ENCODE data around the gene NPC1. TPM values are rescaled to one million over a fixed set of nuclear protein-coding genes. Genes with fewer than 3 reads are reported as not detected.

NPC1 gene
- total and polyA plus RNA-seq, 2 of the 8 experiments (the other 6 are each of a cell fraction or from before 2014, with no cell fraction given): 34.1 to 39.5 TPM

DNA sequence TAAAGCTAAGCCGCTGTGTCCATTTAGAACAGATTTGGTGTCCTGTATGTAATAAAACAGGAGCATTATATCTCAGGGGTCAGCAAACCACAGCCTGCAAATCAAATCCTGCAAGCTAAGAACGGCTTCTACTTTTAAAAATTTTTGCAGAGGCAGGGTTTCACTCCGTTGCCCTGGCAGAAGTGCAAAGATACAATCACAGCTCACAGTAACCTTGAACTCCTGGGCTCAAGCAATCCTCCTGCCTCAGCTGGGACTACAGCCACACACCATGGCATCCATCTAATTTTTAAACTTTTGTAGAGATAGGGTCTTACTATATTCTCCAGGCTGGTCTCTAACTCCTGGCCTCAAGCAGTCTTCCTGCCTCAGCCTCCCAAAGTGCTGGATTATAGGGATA is 28.6 kb upstream of the NPC1 start:
- no peaks in the 10 kb centered on the region for H3K79me2 ChIP-seq (ENCODE audit: control insufficient read depth in 1 of 2, insufficient read depth in 2 of 2, low read length in 2 of 2)
- no peak overlapping the region for H2AFZ ChIP-seq (ENCODE audit: low read length)
- POLR2A ChIA-PET (ENCODE audit: partially characterized antibody): interaction anchor here (0.9 kb wide), 1 partner anchor 590 kb away, joined by 4 read pairs; no protein-coding TSS in a partner anchor
- H4K5ac ChIP-seq (ENCODE audit: insufficient read length, low read depth, low read length): no peak overlapping the region
- H3K4me3 ChIP-seq (ENCODE audit: extremely low read depth in 1 of 4, insufficient read depth in 2 of 4, low read depth in 3 of 4, low read length in 4 of 4): no peak overlapping the region
- no peak overlapping the region for H3K56ac ChIP-seq (replicated peaks; ENCODE audit: insufficient read length, low read depth, low read length)
- H3K9ac ChIP-seq (replicated peaks in 1 of 4; ENCODE audit: extremely low read depth in 1 of 4, low read depth in 3 of 4, low read length in 3 of 4): no peak overlapping the region
- H2BK20ac ChIP-seq (ENCODE audit: low read length): no peak overlapping the region
- H3K14ac ChIP-seq (ENCODE audit: insufficient read length): no peak overlapping the region
- H3K23ac ChIP-seq (ENCODE audit: insufficient read length): no peak overlapping the region
- peaks cover 0 to 6% (median under 1%) of the 10 kb centered on the region in 4 experiments; a peak in 3 of 7 replicates for H3K4me1 ChIP-seq (replicated peaks in 1 of 4; ENCODE audit: control insufficient read depth in 3 of 4, insufficient read depth in 4 of 4, low read length in 3 of 4)
- no peak overlapping the region for H2BK12ac ChIP-seq (ENCODE audit: low read depth, low read length)
- no peak overlapping the region for H3K18ac ChIP-seq (ENCODE audit: extremely low read depth, low read length)
- H3K23me2 ChIP-seq (ENCODE audit: low read depth, low read length): peaks cover 11% of the 10 kb centered on the region; the same call in 1 of the 2 replicates
- no peaks in the 10 kb centered on the region for H3K9me3 ChIP-seq (ENCODE audit: insufficient read depth in 2 of 2, low read depth in 1 of 2, low read length in 1 of 2)
- no peak overlapping the region for H4K8ac ChIP-seq (ENCODE audit: extremely low read depth, insufficient read depth, low read length)
- H3K36me3 ChIP-seq (ENCODE audit: control insufficient read depth in 2 of 4, insufficient read depth in 4 of 4, low read length in 3 of 4): no peaks in the 10 kb centered on the region
- TF ChIP-seq BRCA1 (IDR thresholded peaks at IDR 0.05; ENCODE audit: low read depth, low read length) (no peak), SP4 (IDR thresholded peaks at IDR 0.05; ENCODE audit: low read length) (no peak), NANOG (IDR thresholded peaks at IDR 0.05; ENCODE audit: insufficient read depth, low read depth, low read length, poor library complexity, severe bottlenecking) (no peak), CHD1 (IDR thresholded peaks at IDR 0.05; ENCODE audit: low read depth, low read length) (no peak), E2F6 (IDR thresholded peaks at IDR 0.05) (no peak), TAF1 (IDR thresholded peaks at IDR 0.05; ENCODE audit: low read depth, low read length) (no peak), CBX5 (IDR thresholded peaks at IDR 0.05; ENCODE audit: low read depth, low read length) (no peak), POU5F1 (IDR thresholded peaks at IDR 0.05; ENCODE audit: low read depth, low read length) (no peak), SUZ12 (IDR thresholded peaks at IDR 0.05; ENCODE audit: low read length) (no peak), SP1 (IDR thresholded peaks at IDR 0.05; ENCODE audit: low read depth, low read length) (no peak), EP300 (IDR thresholded peaks at IDR 0.05; ENCODE audit: borderline replicate concordance in 1 of 2, low read depth in 2 of 2, low read length in 2 of 2) (no peak), TAF7 (optimal IDR thresholded peaks at IDR 0.05; ENCODE audit: borderline replicate concordance, low read depth, low read length) (no peak), SP2 (IDR thresholded peaks at IDR 0.05; ENCODE audit: low read length) (no peak)
- H3K27me3 ChIP-seq (replicated peaks in 1 of 4; ENCODE audit: control insufficient read depth in 3 of 4, extremely low read depth in 1 of 4, insufficient read depth in 3 of 4, low read length in 3 of 4): peaks cover 2 to 9% (median 7%) of the 10 kb centered on the region in 4 experiments; a peak in 6 of 7 replicates
- H2BK5ac ChIP-seq (ENCODE audit: low read depth, low read length): no peak overlapping the region
- no peak overlapping the region for H4K91ac ChIP-seq (replicated peaks; ENCODE audit: insufficient read length, low read length)
- no peak overlapping the region for H2BK120ac ChIP-seq (replicated peaks; ENCODE audit: low read depth, low read length)
- H2AK5ac ChIP-seq (ENCODE audit: low read depth, low read length): no peak overlapping the region
- no peaks in the 10 kb centered on the region for H4K20me1 ChIP-seq (replicated peaks in 1 of 2; ENCODE audit: control insufficient read depth in 1 of 2, insufficient read depth in 2 of 2, low read length in 2 of 2)
- FAIRE-seq (no peak), DNase-seq (ENCODE audit: low read depth in 1 of 2, low spot score in 2 of 2) (no peak)
- no peak overlapping the region for H3K4me2 ChIP-seq (ENCODE audit: insufficient read depth in 1 of 2, low read depth in 2 of 2, low read length in 2 of 2)
- H3K4ac ChIP-seq (replicated peaks; ENCODE audit: insufficient read length, low read depth, low read length): no peak overlapping the region
- no peak overlapping the region for H2BK15ac ChIP-seq (ENCODE audit: low read length)
- no peaks in the 10 kb centered on the region for H3K79me1 ChIP-seq (ENCODE audit: low read depth, low read length)
- no peak overlapping the region for H3K27ac ChIP-seq (ENCODE audit: low read depth, low read length)
- WGBS, 2 experiments (ENCODE audit: extremely low coverage in 1 of 2, insufficient coverage in 1 of 2, insufficient read length in 1 of 2, insufficient replicate concordance in 2 of 2, low coverage in 1 of 2, low lambda C conversion rate in 2 of 2, missing lambda C conversion rate in 1 of 2): 92% methylated on average over 3 of the region's 3 CpGs; no CpG with 5 or more reads in 1 of the 2 experiments
- CTCF ChIA-PET (ENCODE audit: partially characterized antibody): interaction anchor here (0.6 to 3.7 kb wide), 6 partner anchors 11 to 1369 kb away, joined by 3 to 17 read pairs (median 4); no protein-coding TSS in a partner anchor

All from H1 (cell line).